Measurements from ENCODE around the gene LSM14B.

LSM14B gene

DNA sequence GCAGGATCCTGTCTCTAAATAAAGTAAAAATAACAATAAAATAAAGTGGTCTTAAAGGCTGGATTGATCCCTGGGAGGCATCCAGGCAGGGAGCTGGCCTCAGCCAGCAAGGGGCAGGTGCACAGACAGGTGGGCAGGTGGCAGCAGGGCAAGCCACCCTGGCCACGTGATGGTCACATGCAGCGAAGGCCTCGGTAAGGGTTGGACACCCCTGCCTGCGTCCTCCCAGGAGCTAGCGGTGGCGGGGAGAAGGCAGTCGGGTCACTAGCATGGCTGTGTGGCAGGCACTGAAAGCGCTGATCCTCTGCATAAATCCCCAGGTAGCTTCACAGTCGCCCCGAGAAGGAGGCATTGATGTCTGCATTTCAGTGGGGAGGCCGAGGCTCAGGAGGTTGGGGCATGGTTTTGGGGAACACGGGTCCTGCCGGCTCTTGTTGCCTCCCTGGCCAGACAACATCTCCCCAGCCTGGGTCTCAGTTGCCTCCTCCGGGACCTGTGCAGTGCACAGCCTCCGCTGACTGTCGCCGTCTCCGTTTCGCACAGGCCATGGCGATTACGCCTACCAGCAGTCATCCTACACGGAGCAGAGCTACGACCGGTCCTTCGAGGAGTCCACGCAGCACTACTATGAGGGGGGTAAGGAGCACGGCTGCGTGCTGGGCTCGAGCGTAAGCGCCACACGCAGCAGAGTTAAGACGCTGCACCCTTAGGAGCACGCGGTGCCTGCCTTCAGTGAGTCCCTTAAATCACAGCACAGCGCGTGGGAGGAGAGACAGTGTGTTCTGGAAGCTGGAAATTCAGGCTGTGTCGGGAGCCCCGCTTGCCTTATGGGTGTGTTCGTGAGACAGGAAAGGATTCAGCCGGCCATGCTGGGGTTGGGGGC, 42.8 kb downstream of the LSM14B start:
- no peak for DNase-seq

- no peak for DNase-seq
Measured at GRCh38 chr20:62165762-62166399, 43.6 kb downstream of the LSM14B start.

- DNase-seq, result no peak
Measured at GRCh38 chr20:62167474-62167873, 45.2 kb downstream of the LSM14B start.

GRCh38 chr20:62168061-62168460, 45.8 kb downstream of the LSM14B start:
- no peak for DNase-seq

- DNase-seq, result no peak
Measured at GRCh38 chr20:62168890-62169435, 46.7 kb downstream of the LSM14B start.

DNA sequence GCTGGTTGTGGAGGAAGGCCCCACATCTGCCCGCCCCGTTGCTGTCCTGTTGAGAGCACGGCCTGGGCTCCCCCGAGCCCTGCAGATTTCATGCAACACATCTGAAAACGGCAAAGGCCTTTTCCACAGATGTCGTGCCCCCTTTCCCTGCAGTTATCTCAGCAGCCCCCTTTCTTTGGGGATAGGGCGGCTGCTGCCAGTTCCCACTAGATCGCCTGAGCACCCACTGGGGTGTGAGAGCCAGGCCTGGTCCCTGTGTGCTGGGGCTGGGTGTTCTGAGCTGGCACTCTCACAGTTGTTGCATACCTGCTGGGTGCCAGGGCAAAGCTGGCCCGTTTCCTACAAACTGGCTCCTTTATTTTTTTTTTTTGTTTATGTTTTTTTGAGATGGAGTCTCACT, 48.3 kb downstream of the LSM14B start:
- DNase-seq, result no peak

DNA sequence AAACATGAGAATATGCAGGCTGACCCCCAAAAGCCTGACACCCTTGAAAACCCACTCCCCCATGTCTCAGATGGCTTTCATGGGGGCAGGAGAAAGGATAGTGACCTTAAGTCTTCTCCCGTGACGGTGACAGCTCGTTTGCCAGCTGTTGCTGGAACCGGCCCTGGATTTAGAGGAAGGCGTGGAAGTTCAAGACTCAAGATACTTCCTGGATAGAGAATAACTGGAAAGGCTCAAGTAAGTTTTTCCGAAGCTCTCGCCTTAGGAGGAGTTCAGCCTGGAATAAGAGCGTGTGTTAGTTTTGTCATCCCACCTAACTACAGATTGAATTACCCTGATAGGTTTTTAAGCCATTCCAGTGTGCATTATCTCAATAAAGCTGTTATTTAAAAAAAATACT, 49.0 kb downstream of the LSM14B start:
- no peak for DNase-seq

- no peak for DNase-seq
Measured at GRCh38 chr20:62172666-62173065, 50.4 kb downstream of the LSM14B start.

- DNase-seq, result no peak
Measured at GRCh38 chr20:62174021-62174804, 51.9 kb downstream of the LSM14B start.

- no peak for DNase-seq
Measured at GRCh38 chr20:62174870-62175624, 52.8 kb downstream of the LSM14B start.

DNA sequence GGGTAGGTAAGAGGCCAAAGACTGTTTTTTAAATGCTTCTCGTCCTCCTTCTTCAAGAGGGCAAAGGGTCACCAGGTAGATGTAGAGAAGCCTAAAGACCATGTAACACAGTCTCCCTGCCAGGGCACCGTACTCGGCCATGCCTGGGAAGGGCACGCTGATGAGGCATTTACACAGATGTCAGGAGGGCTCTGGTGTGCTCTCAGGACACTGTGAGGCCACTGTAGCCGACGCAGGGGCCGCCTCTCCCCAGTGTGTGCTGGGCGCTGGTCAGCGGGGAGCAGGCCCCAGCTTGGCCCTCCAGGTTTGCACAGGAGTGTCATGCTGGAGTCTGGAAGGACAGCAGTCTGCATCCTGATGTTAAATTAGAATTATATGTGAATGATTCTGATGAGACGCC, 53.4 kb downstream of the LSM14B start:
- no peak for DNase-seq

DNA sequence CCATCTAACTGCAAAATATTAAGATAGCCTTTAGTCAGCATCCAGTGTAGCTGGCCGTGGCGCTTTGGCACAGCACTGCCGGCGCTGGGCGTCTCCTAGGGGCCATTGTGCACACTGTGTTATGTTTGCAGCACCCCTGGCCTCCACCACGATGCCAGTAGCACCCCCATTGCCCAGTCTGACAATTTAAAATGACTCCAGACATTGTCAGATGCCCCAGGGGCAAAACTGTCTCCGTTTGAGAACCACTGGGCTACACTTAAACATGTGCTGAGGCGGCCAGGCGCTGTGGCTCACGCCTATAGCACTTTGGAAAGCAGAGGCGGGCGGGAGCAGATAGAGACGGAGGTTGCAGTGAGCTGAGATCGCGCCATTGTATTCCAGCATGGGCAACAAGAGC, 54.6 kb downstream of the LSM14B start:
- DNase-seq, result no peak

DNA sequence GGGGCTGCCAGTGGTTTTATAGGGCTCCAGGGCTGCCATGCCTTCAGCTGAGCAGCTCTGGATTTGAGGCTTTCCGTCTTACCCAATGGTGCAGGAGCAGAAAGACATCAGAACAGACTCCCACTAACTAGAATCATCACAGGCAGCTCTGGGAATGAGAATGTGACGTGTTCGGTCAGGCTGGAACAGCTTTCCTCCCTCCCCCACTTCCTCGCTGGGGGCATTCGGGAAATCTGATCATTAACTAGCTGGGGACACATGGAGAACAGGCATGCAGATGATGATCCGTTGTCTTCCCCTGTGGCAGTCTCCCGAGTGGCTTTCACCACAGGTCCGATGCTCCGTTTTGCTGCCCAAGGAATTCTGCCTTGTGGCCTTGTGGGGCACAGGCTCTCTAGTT, 55.0 kb downstream of the LSM14B start:
- no peak for DNase-seq

- no peak for DNase-seq
Measured at GRCh38 chr20:62178316-62179161, 56.3 kb downstream of the LSM14B start.

DNA sequence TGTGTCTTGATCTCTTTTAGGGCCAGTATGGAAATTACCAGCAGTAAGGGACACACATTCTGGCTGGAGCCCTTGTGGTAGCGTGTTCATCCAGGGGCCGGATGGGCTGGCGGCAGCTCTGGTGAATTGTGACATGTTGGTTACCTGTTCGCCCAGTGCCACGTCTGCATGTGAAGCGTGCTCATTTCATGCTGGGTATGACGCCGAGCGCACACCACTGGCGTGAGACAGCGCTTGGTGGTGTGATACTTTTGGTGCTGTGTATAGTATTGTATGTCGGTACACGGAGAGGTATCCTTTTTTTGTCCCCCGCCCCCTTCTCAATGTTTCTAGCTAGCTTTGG, 56.9 kb downstream of the LSM14B start:
- DNase-seq, result no peak

DNA sequence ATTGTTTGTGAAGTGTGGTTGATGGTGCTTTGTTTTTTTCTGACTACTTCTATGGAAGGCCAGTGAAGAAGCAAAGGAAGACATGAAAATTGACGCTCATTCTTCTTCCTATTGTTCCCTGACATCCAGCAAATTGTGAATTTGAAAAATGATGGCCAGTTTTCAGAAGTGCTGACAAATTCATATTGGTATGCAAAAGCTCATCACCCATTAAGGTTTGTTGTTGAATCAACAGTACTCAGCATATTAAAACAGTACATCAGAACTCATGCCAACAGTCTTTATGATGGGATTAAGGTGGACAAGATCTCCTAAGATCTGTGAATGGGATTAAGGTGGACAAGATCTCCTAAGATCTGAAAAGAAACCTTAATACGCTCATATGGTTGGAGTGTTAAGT, 59.5 kb downstream of the LSM14B start:
- DNase-seq, result no peak

DNA sequence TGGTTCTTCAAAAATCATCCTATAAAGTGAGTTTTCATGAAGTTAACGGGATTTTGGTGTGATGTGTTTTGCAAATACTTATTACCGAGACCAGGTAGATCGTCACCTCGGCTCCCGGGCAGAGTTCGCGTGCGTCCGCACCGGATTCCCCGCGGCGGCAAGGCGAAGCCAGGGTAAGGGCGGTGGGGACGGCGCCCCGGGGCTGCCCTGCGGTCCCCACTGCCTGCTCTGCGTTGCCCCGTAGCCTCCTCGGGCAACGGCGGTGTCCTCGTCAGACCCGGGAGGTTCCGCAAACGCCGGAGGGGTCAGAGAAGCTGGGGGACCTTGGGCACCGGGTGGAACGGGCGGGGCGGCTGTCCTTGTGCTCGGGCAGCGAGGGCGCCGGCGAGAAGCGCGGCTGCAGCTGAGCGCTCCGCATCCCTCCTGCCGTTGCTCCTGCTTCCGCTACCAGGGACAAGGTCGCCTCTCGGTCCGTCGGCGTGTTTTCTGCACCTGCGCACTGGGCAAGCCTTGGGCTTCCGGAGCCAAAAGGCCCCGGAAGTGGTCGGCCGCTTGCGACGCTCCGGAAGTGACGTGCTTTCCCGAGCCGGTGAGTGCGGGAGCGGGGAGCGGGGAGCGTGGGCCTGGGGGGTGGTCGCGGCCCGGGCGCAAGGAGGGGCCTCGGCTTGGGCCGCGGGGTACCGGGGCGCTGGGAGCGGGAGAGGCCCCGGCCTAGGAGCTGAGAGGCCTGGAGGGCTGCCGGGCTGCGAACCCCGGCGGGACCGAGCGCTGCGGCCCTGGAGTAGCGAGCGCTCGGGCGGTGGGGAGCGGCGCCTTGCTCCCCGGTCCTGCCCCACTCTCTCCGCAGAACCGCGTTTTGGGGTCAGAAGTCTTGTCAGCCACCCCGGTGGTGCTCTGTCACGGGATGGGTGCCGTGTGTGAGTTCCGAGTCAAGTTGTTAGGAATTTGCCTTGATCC, 60.5 kb downstream of the LSM14B start, which contains the start of gene MTG2:
Gene MTG2 (plus strand): TSS at position 560 of the 957 bp plus-strand sequence. CDS start 10,393 bp downstream, outside the sequence.
- peak; percentile 90 for DNase-seq

DNA sequence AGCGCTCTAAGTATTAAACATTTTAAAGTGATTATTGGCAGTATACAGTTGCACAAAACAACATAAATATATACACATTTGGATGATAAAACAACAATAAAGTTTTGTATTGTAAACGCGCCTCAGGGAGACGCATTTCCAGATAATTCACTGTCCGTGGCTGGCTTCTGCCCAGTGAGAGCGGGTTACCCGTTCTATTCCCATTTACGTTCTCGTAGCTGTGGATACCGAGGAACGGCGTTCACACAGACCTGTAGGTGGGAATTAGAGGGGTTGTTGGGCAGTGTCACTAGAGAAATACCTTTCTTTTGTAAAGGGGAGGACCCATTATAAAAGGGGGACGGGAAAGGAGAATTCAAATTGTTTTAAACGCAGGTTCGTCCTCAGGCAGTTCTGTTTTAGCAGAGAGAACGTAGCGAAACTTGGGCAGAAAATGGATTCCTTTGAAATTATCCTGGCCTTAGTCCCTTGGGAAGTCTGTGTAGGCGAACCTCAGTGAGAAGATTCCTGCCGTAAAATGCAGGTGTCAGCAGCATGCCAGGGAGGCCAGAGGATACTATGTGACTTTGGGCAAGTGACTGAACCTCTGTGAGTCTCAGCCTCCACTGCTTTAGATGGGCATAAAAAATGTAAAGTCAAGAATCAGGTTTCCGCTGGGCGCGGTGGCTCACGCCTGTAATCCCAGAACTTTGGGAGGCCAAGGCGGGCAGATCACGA, 61.3 kb downstream of the LSM14B start:
- DNase-seq, result no peak

Measured in activated CD4-positive, alpha-beta T cell treated with anti-CD3 and anti-CD28 coated beads for 1 hour (primary cell).